Right cardiac atrium (tissue), 5 donors: ENCODE measurements around the gene CNP. TPM values are rescaled to one million over a fixed set of nuclear protein-coding genes. Genes with fewer than 3 reads are reported as not detected.

ENCODE experiments used
- ATAC-seq, 2 donors: fragments of 200-7000 bp; cut with Tn5 transposase; one replicate each; pipeline versions ENCODE4 v1.8.0 to v1.9.1; 2020; ENCODE audit warnings: moderate library complexity in 2 of 2, mild to moderate bottlenecking in 1 of 2
- DNase-seq, 3 donors: peaks; one replicate each; pipeline ENCODE4 v3.0.0-alpha.2; 2020
- H3K27ac ChIP-seq: one replicate; pipeline ENCODE4 v1.5.1; 2013; ENCODE audit warnings: mild to moderate bottlenecking, low read length, control low read depth, moderate library complexity
- H3K27me3 ChIP-seq: one replicate; pipeline ENCODE4 v1.6.1; 2013; ENCODE audit not compliant: control insufficient read depth, insufficient read depth
- H3K4me1 ChIP-seq: one replicate; pipeline ENCODE4 v1.6.1; 2013; ENCODE audit warnings: low read length; ENCODE audit not compliant: control insufficient read depth, insufficient read depth
- H3K4me3 ChIP-seq: one replicate; pipeline ENCODE4 v1.5.1; 2013; ENCODE audit warnings: low read length, control low read depth
- H3K9me3 ChIP-seq: one replicate; pipeline ENCODE4 v1.6.1; 2013; ENCODE audit warnings: low read length; ENCODE audit not compliant: control insufficient read depth
- WGBS: extraction: QIAGEN DNeasy Blood & Tissue Kit; methylation state at CpG from one replicate; pipeline ENCODE4 v1.1.7; 2013; 5-methylcytosine and 5-hydroxymethylcytosine counted together
- intact Hi-C, 4 donors: fragments of 100-400 bp; cut with DNase I; formaldehyde crosslinking; loops; one replicate each; pipeline versions ENCODE4 v1.11.0 to v1.14.0; 2022 to 2023
- polyA plus RNA-seq: library from polyadenylated mRNA; stranded (reverse); fragments of 200-250 nt; gene quantifications from one replicate; pipeline ENCODE4 v1.2.3, GENCODE V29; 2013
- total RNA-seq, 4 donors: library from RNA; stranded (reverse); fragmentation: NEBNext Ultra II Directional; extraction: Animal tissue kit (Norgen Biotek cat#: 25700); gene quantifications; one replicate each; pipeline ENCODE4 v1.2.1, GENCODE V29; 2021
- donor health status: healthy with polysubstance abuse.
- donor health status: DM: no; HTN: yes; CAD: no.
- donor health status: DM: no; HTN: no; CAD: no.
- donor health status: DM: no; HTN: yes; CAD: no; lungs with severe emphysema.
- donor health status: DM: yes; HTN: yes; CAD: no.

Gene CNP
- total and polyA plus RNA-seq, 5 donors, result 32.1 to 41.1 (median 38.8) TPM

DNA sequence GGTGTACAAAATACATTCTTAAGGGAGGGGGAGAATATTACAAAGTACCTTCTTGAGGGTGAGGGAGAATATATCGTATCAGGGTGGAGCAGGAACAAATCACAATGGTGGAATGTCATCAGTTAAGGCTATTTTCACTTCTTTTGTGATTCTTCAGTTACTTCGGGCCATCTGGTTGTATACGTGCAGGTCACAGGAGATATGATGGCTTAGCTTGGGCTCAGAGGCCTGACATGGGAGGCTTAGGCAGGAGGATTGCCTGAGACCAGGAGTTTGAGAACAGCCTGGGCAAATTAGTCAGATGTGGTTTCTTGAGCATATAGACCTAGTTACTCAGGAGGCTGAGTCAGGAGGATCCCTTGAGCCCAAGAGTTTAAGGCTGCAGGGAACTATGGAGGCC lies 23.1 kb upstream of the CNP start:
- WGBS, result 87% methylated on average over 3 of the region's 3 CpGs
- Histone ChIP-seq H3K4me3 (no peak overlapping the region), H3K9me3 (no peaks in the 10 kb centered on the region), H3K27ac (no peak overlapping the region), H3K27me3 (no peaks in the 10 kb centered on the region), H3K4me1 (no peaks in the 10 kb centered on the region)
- DNase-seq, result no peak
- intact Hi-C loops, result no loop called here
- ATAC-seq, result no peak

DNA sequence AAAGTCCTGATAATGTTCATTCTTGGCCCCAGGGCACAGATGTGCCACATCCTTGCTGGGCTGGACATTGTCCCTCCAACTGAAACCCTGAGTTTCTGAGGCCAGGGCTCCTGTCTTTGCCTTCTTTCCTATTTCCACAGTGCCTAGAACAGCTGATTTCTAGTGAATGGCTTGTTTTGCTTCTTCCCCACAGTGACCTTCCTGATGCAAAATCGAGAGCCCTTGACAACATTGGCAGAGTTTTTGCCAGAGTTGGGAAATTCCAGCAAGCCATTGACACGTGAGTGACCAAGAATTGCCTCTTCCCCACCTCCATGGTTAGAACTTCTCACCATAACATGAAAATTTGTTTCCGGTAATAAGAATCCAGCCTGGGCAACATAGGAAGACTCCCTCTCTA lies 21.7 kb upstream of the CNP start:
- H3K4me3 ChIP-seq, result no peak overlapping the region
- DNase-seq, result no peak
- no peaks in the 10 kb centered on the region for H3K4me1 ChIP-seq
- intact Hi-C loops, result no loop called here
- H3K27me3 ChIP-seq, result no peaks in the 10 kb centered on the region
- WGBS, result 78% methylated on average over 3 of the region's 3 CpGs
- H3K27ac ChIP-seq, result no peak overlapping the region
- ATAC-seq, result no peak
- H3K9me3 ChIP-seq, result no peaks in the 10 kb centered on the region

DNA sequence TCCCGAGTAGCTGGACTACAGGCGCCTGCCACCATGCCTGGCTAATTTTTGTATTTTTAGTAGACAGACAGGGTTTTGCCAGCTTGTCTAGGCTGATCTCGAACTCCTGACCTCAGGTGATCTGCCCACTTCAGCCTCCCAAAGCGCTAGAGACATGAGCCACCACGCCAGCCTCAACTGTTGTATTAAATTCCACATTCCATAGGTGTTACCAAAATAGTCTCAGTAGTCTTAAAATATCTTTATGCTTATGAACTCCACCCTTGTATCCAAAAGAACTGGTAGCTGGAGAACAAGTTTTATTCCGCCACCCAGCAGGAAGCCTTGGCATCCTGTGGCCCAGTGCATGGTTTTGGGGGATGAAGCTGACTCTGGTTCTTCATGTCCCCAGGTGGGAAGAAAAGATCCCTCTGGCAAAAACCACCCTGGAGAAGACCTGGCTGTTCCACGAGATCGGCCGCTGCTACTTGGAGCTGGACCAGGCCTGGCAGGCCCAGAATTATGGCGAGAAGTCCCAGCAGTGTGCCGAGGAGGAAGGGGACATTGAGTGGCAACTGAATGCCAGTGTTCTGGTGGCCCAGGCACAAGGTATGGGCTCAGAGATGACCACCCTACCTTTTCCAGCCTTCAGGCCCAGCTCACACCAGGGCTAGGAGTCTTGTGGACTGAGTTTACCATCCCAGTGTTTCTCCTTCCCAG lies 17.7 kb upstream of the CNP start:
- 78% methylated on average over 11 of the region's 11 CpGs for WGBS
- Histone ChIP-seq H3K4me1 (no peaks in the 10 kb centered on the region), H3K27ac (no peak overlapping the region), H3K27me3 (no peaks in the 10 kb centered on the region), H3K9me3 (no peaks in the 10 kb centered on the region), H3K4me3 (no peak overlapping the region)
- peak in 1 of 3 donors; percentile 11 for DNase-seq
- peak in 1 of 2 donors; percentile 16 for ATAC-seq
- intact Hi-C loops, result no loop called here

- no peak overlapping the region for H3K4me3 ChIP-seq
- no peaks in the 10 kb centered on the region for H3K27me3 ChIP-seq
- H3K9me3 ChIP-seq, result no peaks in the 10 kb centered on the region
- DNase-seq (peak in 1 of 3 donors; percentile 4), ATAC-seq (no peak)
- H3K27ac ChIP-seq, result no peak overlapping the region
- WGBS, result 84% methylated on average over 6 of the region's 6 CpGs
- intact Hi-C loops, result loop anchor here in 1 of 4 donors (10.0 kb wide), 1 partner anchor 222 kb away; the partner anchor contains the start of gene HAP1
- no peaks in the 10 kb centered on the region for H3K4me1 ChIP-seq
Observed at GRCh38 chr17:41956522-41956921, 10.1 kb upstream of the CNP start.

DNA sequence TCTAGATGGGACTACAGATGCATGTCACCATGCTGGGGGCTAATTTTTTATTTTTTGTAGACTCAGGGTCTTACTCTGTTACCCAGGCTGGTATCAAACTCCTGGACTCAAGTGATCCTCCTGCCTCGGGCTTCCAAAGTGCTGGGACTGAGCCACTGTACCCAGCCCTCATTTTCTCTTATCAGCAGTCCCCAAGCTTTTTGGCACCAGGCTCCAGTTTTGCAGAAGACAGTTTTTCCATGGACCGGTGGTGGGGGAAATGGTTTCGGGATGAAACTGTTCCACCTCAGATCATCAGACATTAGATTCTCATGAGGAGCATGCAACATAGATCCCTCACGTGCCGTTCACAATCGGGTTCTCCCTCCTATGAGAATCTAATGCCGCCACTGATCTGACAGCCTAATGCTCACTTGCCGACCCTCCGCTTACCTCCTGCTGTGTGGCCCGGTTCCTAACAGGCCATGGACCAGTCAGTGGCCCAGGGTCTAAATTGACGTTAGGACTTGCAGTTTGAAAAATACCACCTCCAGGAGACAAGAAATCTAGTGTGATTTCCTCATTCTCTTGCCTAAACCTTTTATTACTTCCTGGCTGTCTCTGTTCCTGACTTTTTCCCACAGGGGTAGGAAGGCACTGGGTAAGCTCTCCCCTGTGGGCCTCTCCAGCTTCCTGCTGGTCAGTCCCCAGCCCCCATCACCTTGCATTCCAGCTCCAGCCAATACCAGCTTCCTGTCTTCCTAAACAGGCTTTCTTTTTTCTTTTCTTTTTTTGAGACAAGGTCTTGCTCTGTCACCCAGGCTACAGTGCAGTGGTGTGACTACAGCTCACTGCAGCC lies 9.3 kb upstream of the CNP start:
- no peak overlapping the region for H3K4me3 ChIP-seq
- H3K27ac ChIP-seq, result no peak overlapping the region
- peak in 1 of 3 donors; percentile 12 for DNase-seq
- WGBS, result 63% methylated on average over 11 of the region's 11 CpGs
- ATAC-seq, result no peak
- intact Hi-C loops, result loop anchor here in 1 of 4 donors (10.0 kb wide), 1 partner anchor 222 kb away; the partner anchor contains the start of gene HAP1
- H3K4me1 ChIP-seq, result no peaks in the 10 kb centered on the region
- no peaks in the 10 kb centered on the region for H3K9me3 ChIP-seq
- H3K27me3 ChIP-seq, result no peaks in the 10 kb centered on the region

GRCh38 chr17:41957869-41958439 lies 8.6 kb upstream of the CNP start:
- ATAC-seq, result no peak
- H3K9me3 ChIP-seq, result no peaks in the 10 kb centered on the region
- DNase-seq, result peak in 1 of 3 donors; percentile 9
- H3K27ac ChIP-seq, result no peak overlapping the region
- no peak overlapping the region for H3K4me3 ChIP-seq
- no peaks in the 10 kb centered on the region for H3K27me3 ChIP-seq
- intact Hi-C loops, result loop anchor here in 1 of 4 donors (10.0 kb wide), 1 partner anchor 223 kb away; the partner anchor contains the start of gene HAP1
- 90% methylated on average over 6 of the region's 6 CpGs for WGBS
- H3K4me1 ChIP-seq, result no peaks in the 10 kb centered on the region

DNA sequence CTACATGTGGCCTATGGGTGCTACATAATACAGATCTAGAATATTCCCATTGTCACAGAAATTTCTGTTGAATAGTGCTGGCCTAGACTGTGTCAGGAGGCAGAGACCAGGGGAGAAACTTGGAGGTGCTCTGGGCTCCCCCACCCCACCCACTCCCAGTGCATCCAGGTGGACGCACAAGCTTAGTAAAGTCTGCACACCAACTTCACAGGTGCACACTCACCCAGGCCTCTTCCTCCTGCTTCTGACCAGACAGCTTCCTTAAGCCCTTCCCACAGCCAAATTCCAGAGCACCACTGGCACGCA lies 7.6 kb upstream of the CNP start:
- ATAC-seq, result no peak
- 67% methylated on average over 2 of the region's 2 CpGs for WGBS
- H3K4me1 ChIP-seq, result no peaks in the 10 kb centered on the region
- intact Hi-C loops, result loop anchor here in 1 of 4 donors (10.0 kb wide), 1 partner anchor 224 kb away; the partner anchor contains the start of gene HAP1
- no peak overlapping the region for H3K4me3 ChIP-seq
- no peaks in the 10 kb centered on the region for H3K9me3 ChIP-seq
- DNase-seq, result peak in 1 of 3 donors; percentile 10
- no peaks in the 10 kb centered on the region for H3K27me3 ChIP-seq
- no peak overlapping the region for H3K27ac ChIP-seq

DNA sequence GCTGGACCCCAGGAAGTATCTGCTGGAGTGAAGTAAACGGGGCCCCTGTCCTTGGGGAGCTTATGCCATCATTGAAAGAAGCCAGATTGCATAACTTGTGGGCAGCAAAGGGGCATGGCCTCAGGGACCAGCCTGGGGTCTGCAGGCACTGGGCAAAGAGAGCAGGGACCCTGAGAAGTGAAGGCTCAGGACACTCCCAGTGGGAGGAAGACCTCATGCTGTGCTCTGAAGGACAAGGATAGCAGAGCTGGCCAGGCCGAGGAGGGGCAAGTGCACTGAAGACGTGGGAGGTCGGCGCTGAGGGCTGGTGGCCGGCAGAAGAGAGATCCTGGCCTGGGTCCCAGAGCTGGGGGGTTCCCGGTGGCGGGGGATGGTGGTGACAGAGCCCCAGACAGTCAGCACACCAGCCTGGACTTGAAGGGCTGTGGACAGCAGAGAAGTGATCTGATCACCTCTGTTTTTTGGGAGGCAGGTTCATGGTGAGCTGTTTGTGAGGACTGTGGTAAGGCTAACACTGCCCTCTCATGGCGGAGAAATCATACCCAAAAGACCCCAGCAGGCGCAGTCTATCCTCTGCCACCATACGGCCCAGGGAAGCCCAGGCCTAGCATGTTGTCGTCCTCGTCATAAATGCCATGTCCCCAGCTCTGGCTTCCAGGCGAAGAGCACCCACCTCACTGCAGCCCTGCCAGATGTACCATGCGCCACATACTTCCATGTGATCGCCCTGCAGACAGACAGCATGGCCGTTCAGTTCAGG lies 7.1 kb upstream of the CNP start:
- H3K4me3 ChIP-seq, result no peak overlapping the region
- intact Hi-C loops, result loop anchor here (5.0 to 10.0 kb wide), 6 partner anchors 63 to 225 kb away; partner anchors contain the start of genes NKIRAS2 (in 2 of the 4) and HAP1 (in 1 of the 4)
- DNase-seq (peak in 1 of 3 donors; percentile 63), ATAC-seq (peak; percentile 39 to 50)
- H3K27me3 ChIP-seq, result no peaks in the 10 kb centered on the region
- 38% methylated on average over 17 of the region's 17 CpGs for WGBS
- H3K4me1 ChIP-seq, result no peaks in the 10 kb centered on the region
- no peaks in the 10 kb centered on the region for H3K9me3 ChIP-seq
- H3K27ac ChIP-seq, result no peak overlapping the region

DNA sequence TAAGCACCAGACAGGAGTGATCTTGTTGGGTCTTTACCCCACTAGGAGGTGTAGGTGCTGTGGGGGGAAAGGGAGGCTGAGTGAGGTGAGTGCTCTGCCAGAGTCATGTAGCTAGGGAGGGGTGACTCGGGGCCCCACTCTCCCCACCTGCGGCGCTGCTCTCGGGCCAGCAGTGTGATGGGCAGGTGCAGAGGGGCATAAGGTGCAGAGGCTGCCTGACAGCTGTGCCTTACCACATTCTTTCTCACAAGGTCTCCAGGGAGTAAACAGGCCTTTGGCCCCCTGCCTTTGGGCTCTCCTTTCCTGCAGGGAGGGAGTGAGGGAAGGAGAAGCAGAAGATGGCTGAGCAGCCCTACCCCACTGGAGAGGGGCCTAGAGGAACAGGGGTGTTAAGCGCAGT lies 4.5 kb upstream of the CNP start:
- no peaks in the 10 kb centered on the region for H3K9me3 ChIP-seq
- H3K4me1 ChIP-seq, result peaks cover 4% of the 10 kb centered on the region
- intact Hi-C loops, result loop anchor here (2.0 to 10.0 kb wide), 6 partner anchors 60 to 155 kb away; partner anchors contain the start of gene NKIRAS2 (in 2 of the 4)
- no peak overlapping the region for H3K4me3 ChIP-seq
- DNase-seq, result peak in 1 of 3 donors; percentile 36
- ATAC-seq, result no peak
- no peak overlapping the region for H3K27ac ChIP-seq
- H3K27me3 ChIP-seq, result no peaks in the 10 kb centered on the region
- WGBS, result 86% methylated on average over 5 of the region's 5 CpGs

DNA sequence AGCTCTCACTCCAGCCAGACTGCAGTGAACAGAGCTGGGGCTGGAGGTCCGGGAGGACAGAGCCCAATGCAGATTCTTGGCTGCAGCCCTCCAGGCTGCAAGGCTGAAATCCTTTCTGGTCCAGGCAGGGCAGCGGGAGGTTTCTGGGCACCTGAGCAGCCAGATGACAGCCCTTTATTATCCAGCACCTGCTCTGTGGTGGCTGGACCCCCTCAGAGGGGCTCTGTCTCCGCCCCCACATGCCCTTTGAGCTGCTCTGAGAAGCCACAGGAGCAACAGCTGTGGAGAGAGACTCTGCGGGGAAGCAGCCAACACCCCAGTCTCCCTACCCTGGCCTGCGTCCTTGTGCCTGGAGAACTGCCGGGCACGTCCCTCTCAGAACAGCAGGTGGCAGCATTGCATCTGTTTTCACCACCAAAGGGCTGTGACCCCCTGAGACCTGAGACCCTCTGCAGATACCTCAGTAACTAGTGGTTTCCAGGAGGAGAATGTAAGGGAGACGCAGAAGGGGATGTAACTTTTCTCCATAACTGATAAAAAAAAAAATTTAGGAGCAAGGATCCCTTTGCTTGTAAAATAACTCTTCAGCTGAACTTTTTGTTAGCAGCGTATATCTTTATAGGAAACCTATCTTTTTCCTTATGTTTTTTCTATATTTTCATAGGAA lies 3.7 kb upstream of the CNP start:
- Histone ChIP-seq H3K4me3 (no peak overlapping the region), H3K9me3 (no peaks in the 10 kb centered on the region), H3K4me1 (peaks cover 9% of the 10 kb centered on the region), H3K27me3 (no peaks in the 10 kb centered on the region), H3K27ac (no peak overlapping the region)
- WGBS, result 22% methylated on average over 9 of the region's 9 CpGs
- peak; percentile 80 to 93 (median 89) for DNase-seq
- peak; percentile 17 to 20 for ATAC-seq
- intact Hi-C loops, result loop anchor here (2.0 to 10.0 kb wide), 6 partner anchors 59 to 154 kb away; partner anchors contain the start of gene NKIRAS2 (in 2 of the 4)
